ENCODE measurements around the gene FMN1. TPM values are rescaled to one million over a fixed set of nuclear protein-coding genes. Genes with fewer than 3 reads are reported as not detected.

The FMN1 gene
- total and polyA plus RNA-seq, 7 donors = 0.21 to 20.0 (median 2.5) TPM

- H3K36me3 ChIP-seq (ENCODE audit: insufficient read depth in 1 of 2, low read depth in 1 of 2) = no peaks in the 10 kb centered on the region
- intact Hi-C loops (cut with DNase I) = loop anchor here in 1 of 2 donors (10.0 kb wide), 2 partner anchors 59 to 119 kb away; no protein-coding TSS in a partner anchor
- H3K4me1 ChIP-seq = no peaks in the 10 kb centered on the region
- H3K9me3 ChIP-seq = no peaks in the 10 kb centered on the region
- no peaks in the 10 kb centered on the region for H3K27me3 ChIP-seq (ENCODE audit: insufficient read depth in 3 of 3, low read length in 2 of 3)
- DNase-seq (no peak), ATAC-seq (no peak)
- H3K4me3 ChIP-seq = no peak overlapping the region
- no peak overlapping the region for H3K27ac ChIP-seq
- WGBS, 3 donors = 58 to 77% (median 71%) methylated on average over 7 of the region's 7 CpGs
- TF ChIP-seq, protein P1, sequence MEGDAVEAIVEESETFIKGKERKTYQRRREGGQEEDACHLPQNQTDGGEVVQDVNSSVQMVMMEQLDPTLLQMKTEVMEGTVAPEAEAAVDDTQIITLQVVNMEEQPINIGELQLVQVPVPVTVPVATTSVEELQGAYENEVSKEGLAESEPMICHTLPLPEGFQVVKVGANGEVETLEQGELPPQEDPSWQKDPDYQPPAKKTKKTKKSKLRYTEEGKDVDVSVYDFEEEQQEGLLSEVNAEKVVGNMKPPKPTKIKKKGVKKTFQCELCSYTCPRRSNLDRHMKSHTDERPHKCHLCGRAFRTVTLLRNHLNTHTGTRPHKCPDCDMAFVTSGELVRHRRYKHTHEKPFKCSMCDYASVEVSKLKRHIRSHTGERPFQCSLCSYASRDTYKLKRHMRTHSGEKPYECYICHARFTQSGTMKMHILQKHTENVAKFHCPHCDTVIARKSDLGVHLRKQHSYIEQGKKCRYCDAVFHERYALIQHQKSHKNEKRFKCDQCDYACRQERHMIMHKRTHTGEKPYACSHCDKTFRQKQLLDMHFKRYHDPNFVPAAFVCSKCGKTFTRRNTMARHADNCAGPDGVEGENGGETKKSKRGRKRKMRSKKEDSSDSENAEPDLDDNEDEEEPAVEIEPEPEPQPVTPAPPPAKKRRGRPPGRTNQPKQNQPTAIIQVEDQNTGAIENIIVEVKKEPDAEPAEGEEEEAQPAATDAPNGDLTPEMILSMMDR (IDR thresholded peaks at IDR 0.05) = no peak
Measured at GRCh38 chr15:32983679-32984078, 210.8 kb downstream of the FMN1 start.

GRCh38 chr15:32982001-32982400 lies 212.5 kb downstream of the FMN1 start:
- H3K4me3 ChIP-seq = no peak overlapping the region
- H3K9me3 ChIP-seq = no peaks in the 10 kb centered on the region
- peaks cover 0 to 4% (median 0%) of the 10 kb centered on the region in 3 donors for H3K27me3 ChIP-seq (ENCODE audit: insufficient read depth in 3 of 3, low read length in 2 of 3)
- no peak for ATAC-seq
- intact Hi-C loops (cut with DNase I) = loop anchor here in 1 of 2 donors (10.0 kb wide), 2 partner anchors 57 to 117 kb away; no protein-coding TSS in a partner anchor
- DNase-seq = no peak
- WGBS, 3 donors = 88 to 92% (median 92%) methylated on average over 4 of the region's 4 CpGs
- TF ChIP-seq, protein P1 (IDR thresholded peaks at IDR 0.05) = no peak
- H3K27ac ChIP-seq = no peak overlapping the region
- H3K36me3 ChIP-seq (ENCODE audit: insufficient read depth in 1 of 2, low read depth in 1 of 2) = no peaks in the 10 kb centered on the region
- no peaks in the 10 kb centered on the region for H3K4me1 ChIP-seq

GRCh38 chr15:32981536-32981935 lies 213.0 kb downstream of the FMN1 start:
- no peak overlapping the region for H3K4me3 ChIP-seq
- no peak for DNase-seq
- no peak for ATAC-seq
- intact Hi-C loops (cut with DNase I) = loop anchor here in 1 of 2 donors (10.0 kb wide), 2 partner anchors 57 to 117 kb away; no protein-coding TSS in a partner anchor
- TF ChIP-seq, protein P1 (IDR thresholded peaks at IDR 0.05) = no peak
- H3K27ac ChIP-seq = no peak overlapping the region
- H3K9me3 ChIP-seq = no peaks in the 10 kb centered on the region
- H3K27me3 ChIP-seq (ENCODE audit: insufficient read depth in 3 of 3, low read length in 2 of 3) = peaks cover 0 to 4% (median 0%) of the 10 kb centered on the region in 3 donors
- H3K36me3 ChIP-seq (ENCODE audit: insufficient read depth in 1 of 2, low read depth in 1 of 2) = no peaks in the 10 kb centered on the region
- no peaks in the 10 kb centered on the region for H3K4me1 ChIP-seq
- WGBS, 3 donors = 87 to 100% (median 90%) methylated on average over 1 of the region's 1 CpG

DNA sequence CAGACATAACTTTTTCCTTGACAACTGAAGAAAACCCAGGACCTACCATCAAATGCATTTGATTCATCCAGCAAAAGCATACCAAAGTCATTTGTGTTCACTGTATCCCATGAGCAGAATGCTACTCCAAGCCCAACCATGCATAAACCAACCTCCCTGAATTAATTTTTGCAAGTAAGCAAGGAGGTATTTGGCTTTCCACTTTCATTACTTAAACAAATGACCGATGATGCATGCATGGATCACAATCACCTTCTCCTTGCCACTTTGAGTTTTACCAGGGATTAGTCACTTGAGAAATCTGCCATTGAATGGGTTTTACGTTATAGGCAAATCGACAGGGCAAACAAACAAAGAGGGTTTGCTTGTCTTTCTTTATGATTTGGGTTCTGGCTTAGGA lies 214.8 kb downstream of the FMN1 start:
- WGBS, 3 donors = 77 to 87% (median 82%) methylated on average over 3 of the region's 3 CpGs
- TF ChIP-seq, protein P1 (IDR thresholded peaks at IDR 0.05) = no peak
- Histone ChIP-seq H3K9me3 (no peaks in the 10 kb centered on the region), H3K36me3 (ENCODE audit: insufficient read depth in 1 of 2, low read depth in 1 of 2) (no peaks in the 10 kb centered on the region), H3K4me3 (no peak overlapping the region), H3K27me3 (ENCODE audit: insufficient read depth in 3 of 3, low read length in 2 of 3) (peaks cover 0 to 4% (median 0%) of the 10 kb centered on the region in 3 donors), H3K27ac (no peak overlapping the region), H3K4me1 (no peaks in the 10 kb centered on the region)
- no peak for ATAC-seq
- DNase-seq = no peak
- intact Hi-C loops (cut with DNase I) = loop anchor here in 1 of 2 donors (10.0 kb wide), 2 partner anchors 55 to 115 kb away; no protein-coding TSS in a partner anchor

GRCh38 chr15:32977506-32977905 lies 217.0 kb downstream of the FMN1 start:
- H3K36me3 ChIP-seq (ENCODE audit: insufficient read depth in 1 of 2, low read depth in 1 of 2) = no peaks in the 10 kb centered on the region
- H3K27ac ChIP-seq = no peak overlapping the region
- no peaks in the 10 kb centered on the region for H3K9me3 ChIP-seq
- H3K27me3 ChIP-seq (ENCODE audit: insufficient read depth in 3 of 3, low read length in 2 of 3) = peaks cover 0 to 4% (median 3%) of the 10 kb centered on the region in 3 donors
- DNase-seq = no peak
- H3K4me1 ChIP-seq = no peaks in the 10 kb centered on the region
- intact Hi-C loops (cut with DNase I) = no loop called here
- TF ChIP-seq, protein P1 (IDR thresholded peaks at IDR 0.05) = no peak
- 81 to 84% (median 81%) methylated on average over 1 of the region's 1 CpG for WGBS, 3 donors
- H3K4me3 ChIP-seq = no peak overlapping the region
- no peak for ATAC-seq

All from psoas muscle (tissue), 8 donors.